Measurements from ENCODE around the gene CCL22.

CCL22 gene

DNA sequence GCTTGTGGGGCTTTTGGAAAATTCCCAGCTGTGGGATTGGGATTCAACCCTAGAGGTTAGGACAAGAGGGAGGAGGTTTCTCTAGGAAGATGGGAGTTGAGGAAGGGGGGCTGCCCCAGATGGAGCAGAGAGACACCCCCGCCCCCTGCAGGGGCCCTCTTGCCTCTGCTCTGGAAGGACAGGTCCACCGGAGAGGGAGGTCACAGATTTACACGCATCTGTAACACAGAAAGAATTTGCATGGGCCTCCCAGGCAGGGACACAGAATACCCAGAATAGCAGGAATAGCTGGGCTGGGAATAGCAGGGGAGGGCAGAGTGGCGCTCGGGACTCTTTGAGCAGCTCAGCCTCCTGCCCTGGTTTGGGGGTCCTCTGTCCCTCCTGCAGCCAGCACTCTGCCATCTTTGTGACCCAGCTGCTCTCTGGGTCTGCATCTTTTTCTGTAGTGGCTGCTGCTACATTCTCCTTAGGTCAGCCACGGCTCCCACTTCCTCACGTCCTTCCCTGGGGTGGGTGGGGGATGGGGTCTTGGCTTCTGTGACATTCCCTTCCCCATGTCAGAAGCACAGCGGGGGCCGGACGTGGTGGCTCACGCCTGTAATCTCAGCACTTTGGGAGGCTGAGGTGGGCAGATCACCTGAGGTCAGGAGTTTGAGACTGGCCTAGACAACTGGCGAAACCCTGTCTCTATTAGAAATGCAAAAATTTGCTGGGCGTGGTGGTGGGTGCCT lies 40.2 kb upstream of the CCL22 start:
- ChIA-PET POLR2A (interaction anchor here (0.6 kb wide), 1 partner anchor 64 kb away, joined by 3 read pairs; no protein-coding TSS in a partner anchor), CTCF (interaction anchor here (4.9 kb wide), 1 partner anchor 100 kb away, joined by 26 read pairs; no protein-coding TSS in a partner anchor)
- no peak for TF ChIP-seq CTCF (IDR thresholded peaks at IDR 0.05; ENCODE audit: control extremely low read depth, extremely low read depth, low read depth, missing control alignments)
- DNase-seq (ENCODE audit: extremely low spot score), result no peak

DNA sequence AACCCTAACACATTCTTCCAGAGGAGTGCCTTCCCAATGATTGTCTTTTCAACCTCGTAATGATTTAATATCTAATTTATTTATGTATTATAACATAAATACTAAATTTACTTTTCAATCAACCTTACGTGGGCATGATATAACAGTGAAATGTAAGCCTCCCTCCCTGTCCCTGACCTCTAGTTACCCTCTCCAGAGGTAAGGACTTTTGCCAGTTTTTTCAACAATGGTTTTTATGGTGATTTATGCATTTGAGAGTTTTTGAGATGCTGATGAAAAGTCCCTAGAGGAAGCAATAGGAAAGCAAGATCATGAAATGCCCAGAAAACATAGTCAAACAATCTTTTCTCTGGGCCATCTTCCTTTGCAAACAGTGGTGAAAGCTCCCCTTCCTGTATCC lies 38.9 kb upstream of the CCL22 start:
- DNase-seq (ENCODE audit: extremely low spot score), result no peak
- CTCF ChIA-PET, result interaction anchor here (1.3 to 1.6 kb wide), 2 partner anchors 19 to 97 kb away, joined by 6 read pairs; no protein-coding TSS in a partner anchor
- no peak for TF ChIP-seq CTCF (IDR thresholded peaks at IDR 0.05; ENCODE audit: control extremely low read depth, extremely low read depth, low read depth, missing control alignments)
- POLR2A ChIA-PET, result no interaction called here

DNA sequence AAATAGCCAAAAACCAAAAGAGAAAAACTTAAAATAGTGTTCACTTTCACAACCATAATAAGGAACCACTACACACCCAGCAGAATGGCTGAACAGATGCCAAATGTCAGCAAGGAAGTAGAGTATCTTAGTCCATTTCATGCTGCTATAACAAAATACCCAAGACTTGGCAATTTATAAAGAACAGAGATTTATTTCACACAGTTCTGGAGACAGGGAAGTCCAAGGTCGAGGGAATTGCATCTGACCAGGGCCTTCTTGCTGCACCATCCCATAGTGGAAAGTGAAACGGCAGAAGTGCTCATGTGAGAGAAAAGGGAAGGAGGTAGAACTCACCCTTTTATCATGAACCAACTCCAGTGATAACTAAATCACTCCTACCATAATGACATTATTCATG lies 33.8 kb upstream of the CCL22 start:
- no peak for DNase-seq (ENCODE audit: extremely low spot score)
- ChIA-PET POLR2A (no interaction called here), CTCF (no interaction called here)
- TF ChIP-seq CTCF (IDR thresholded peaks at IDR 0.05; ENCODE audit: control extremely low read depth, extremely low read depth, low read depth, missing control alignments), result no peak

DNA sequence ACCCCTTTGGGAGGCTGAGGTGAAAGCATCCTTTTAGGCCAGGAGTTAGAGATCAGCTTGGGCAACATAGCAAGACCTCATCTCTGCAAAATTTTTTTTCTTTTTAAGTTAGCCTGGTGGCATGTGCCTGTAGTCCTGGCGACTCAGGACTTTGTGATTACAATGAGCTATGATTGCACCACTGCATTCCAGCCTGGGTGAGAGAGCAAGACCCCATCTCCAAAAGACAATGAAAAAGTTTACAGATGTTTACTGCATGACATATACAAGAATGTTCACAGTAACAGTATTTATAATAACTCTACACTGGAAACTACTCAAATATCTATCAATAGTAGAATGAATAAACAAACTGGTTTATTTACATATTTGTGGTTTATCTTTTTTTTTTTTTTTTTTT lies 33.1 kb upstream of the CCL22 start:
- ChIA-PET POLR2A (no interaction called here), CTCF (no interaction called here)
- DNase-seq (ENCODE audit: extremely low spot score), result no peak

DNA sequence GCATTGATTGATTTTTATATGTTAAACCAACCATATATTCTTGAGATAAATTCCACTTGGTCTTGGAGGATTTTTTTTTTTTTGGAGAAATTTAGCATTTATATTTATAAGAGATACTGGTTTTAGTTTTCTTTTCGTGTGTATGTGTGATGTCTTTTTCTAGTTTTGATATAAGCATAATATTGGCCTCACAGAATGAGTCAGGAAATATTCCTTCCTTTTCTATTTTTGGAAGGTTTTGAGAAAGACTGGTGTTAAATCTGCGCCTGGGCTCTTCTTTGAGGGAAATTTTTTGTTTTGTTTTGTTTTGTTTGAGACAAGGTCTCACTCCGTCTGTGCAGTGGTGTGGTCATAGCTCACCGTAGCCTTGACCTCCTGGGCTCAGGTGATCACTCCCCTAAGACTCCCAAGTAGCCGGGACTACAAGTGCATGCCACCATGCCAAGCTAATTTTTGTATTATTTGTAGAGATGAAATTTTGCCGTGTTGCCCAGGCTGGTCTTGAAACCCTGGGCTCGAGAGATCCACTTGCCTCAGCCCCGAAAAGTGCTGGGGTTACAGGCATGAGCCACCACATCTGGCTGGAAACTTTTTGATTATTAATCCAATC lies 28.8 kb upstream of the CCL22 start:
- no peak for DNase-seq (ENCODE audit: extremely low spot score)
- CTCF ChIA-PET, result interaction anchor here (0.9 to 2.4 kb wide), 6 partner anchors 8 to 87 kb away, joined by 3 to 10 read pairs (median 4); partner anchors contain the start of gene CCL22
- no peak for TF ChIP-seq CTCF (IDR thresholded peaks at IDR 0.05; ENCODE audit: control extremely low read depth, extremely low read depth, low read depth, missing control alignments)
- POLR2A ChIA-PET, result no interaction called here

More for the DNA sequence above, 33.1 kb upstream of the CCL22 start:
- no peak for TF ChIP-seq CTCF (IDR thresholded peaks at IDR 0.05; ENCODE audit: control extremely low read depth, extremely low read depth, low read depth, missing control alignments)

GRCh38 chr16:57331355-57331754 lies 27.2 kb upstream of the CCL22 start:
- CTCF ChIA-PET, result interaction anchor here (0.9 to 2.4 kb wide), 4 partner anchors 9 to 85 kb away, joined by 3 to 10 read pairs (median 5); no protein-coding TSS in a partner anchor
- DNase-seq (ENCODE audit: extremely low spot score), result no peak
- POLR2A ChIA-PET, result no interaction called here
- TF ChIP-seq CTCF (IDR thresholded peaks at IDR 0.05; ENCODE audit: control extremely low read depth, extremely low read depth, low read depth, missing control alignments), result no peak
